H1 (cell line): ENCODE measurements around the gene TRAF4. TPM values are rescaled to one million over a fixed set of nuclear protein-coding genes. Genes with fewer than 3 reads are reported as not detected.

Experiments used
- CTCF ChIA-PET: fragments of 300-600 bp; sonication (Branson Sonifier 250); formaldehyde crosslinking; loops from one replicate; lab custom pipeline; 2021; ENCODE audit not compliant: partially characterized antibody; lab: Charles Lee
- POLR2A ChIA-PET: fragments of 300-600 bp; sonication (Branson Sonifier 250); formaldehyde crosslinking; loops from one replicate; lab custom pipeline; 2021; ENCODE audit warnings: inconsistent platforms; ENCODE audit not compliant: partially characterized antibody; lab: Charles Lee
- DNase-seq, 2 experiments: peaks; one replicate each; pipeline versions ENCODE4 v3.0.0 to v3.0.0-alpha.2; 2010 to 2022; ENCODE audit warnings: low spot score in 2 of 2, low read depth in 1 of 2, mixed read lengths in 1 of 2
- FAIRE-seq: peaks from 2 replicates; lab custom pipeline; 2011; peaks lifted over from hg19 to GRCh38; lab: Jason Lieb, UNC
- H2AFZ ChIP-seq: 2 replicates; pipeline ENCODE4 v1.8.1; 2012; ENCODE audit warnings: low read length, inconsistent platforms
- H2AK5ac ChIP-seq: 2 replicates; pipeline ENCODE4 v1.6.1; 2013; ENCODE audit warnings: low read depth, low read length
- H2BK120ac ChIP-seq: replicated peaks from 2 replicates; pipeline ENCODE3; 2013; ENCODE audit warnings: low read depth, low read length, inconsistent platforms
- H2BK12ac ChIP-seq: 2 replicates; pipeline ENCODE4 v1.6.1; 2013; ENCODE audit warnings: low read depth, low read length
- H2BK15ac ChIP-seq: 2 replicates; pipeline ENCODE4 v1.6.1; 2013; ENCODE audit warnings: low read length
- H2BK20ac ChIP-seq: 2 replicates; pipeline ENCODE4 v1.6.1; 2013; ENCODE audit warnings: low read length
- H2BK5ac ChIP-seq: 2 replicates; pipeline ENCODE4 v1.6.1; 2013; ENCODE audit warnings: low read depth, low read length
- H3K14ac ChIP-seq: 2 replicates; pipeline ENCODE4 v1.6.1; 2013; ENCODE audit warnings: inconsistent platforms; ENCODE audit not compliant: insufficient read length
- H3K18ac ChIP-seq: 2 replicates; pipeline ENCODE4 v1.6.1; 2013; ENCODE audit warnings: low read length; ENCODE audit errors: extremely low read depth
- H3K23ac ChIP-seq: 2 replicates; pipeline ENCODE4 v1.6.1; 2013; ENCODE audit warnings: inconsistent platforms; ENCODE audit not compliant: insufficient read length
- H3K23me2 ChIP-seq: 2 replicates; pipeline ENCODE4 v1.6.1; 2013; ENCODE audit warnings: low read depth, low read length
- H3K27ac ChIP-seq: 2 replicates; pipeline ENCODE4 v1.6.1; 2011; ENCODE audit warnings: low read depth, low read length, inconsistent platforms
- H3K27me3 ChIP-seq, 4 experiments: replicated peaks in 1 of 4; 1 replicate in 1 of 4; 2 replicates in 3 of 4; pipeline versions ENCODE4 v1.6.1 to v1.8.1; 2011 to 2013; ENCODE audit warnings: low read length in 3 of 4, mild to moderate bottlenecking in 3 of 4, inconsistent platforms in 2 of 4, mixed read lengths in 2 of 4, moderate library complexity in 1 of 4; ENCODE audit not compliant: control insufficient read depth in 3 of 4, insufficient read depth in 3 of 4; ENCODE audit errors: extremely low read depth in 1 of 4
- H3K36me3 ChIP-seq, 4 experiments: 2 replicates each; pipeline versions ENCODE4 v1.6.1 to v1.8.1; 2011 to 2013; ENCODE audit warnings: mild to moderate bottlenecking in 4 of 4, low read length in 3 of 4, moderate library complexity in 2 of 4, control low read depth in 1 of 4, inconsistent platforms in 1 of 4; ENCODE audit not compliant: insufficient read depth in 4 of 4, control insufficient read depth in 2 of 4
- H3K4ac ChIP-seq: replicated peaks from 2 replicates; pipeline ENCODE3; 2013; ENCODE audit warnings: low read length, low read depth, mixed read lengths, inconsistent platforms; ENCODE audit not compliant: insufficient read length
- H3K4me1 ChIP-seq, 4 experiments: replicated peaks in 1 of 4; 1 replicate in 1 of 4; 2 replicates in 3 of 4; pipeline versions ENCODE4 v1.6.1 to v1.8.1; 2011 to 2013; ENCODE audit warnings: low read length in 3 of 4, inconsistent platforms in 2 of 4, mixed read lengths in 1 of 4; ENCODE audit not compliant: insufficient read depth in 4 of 4, control insufficient read depth in 3 of 4
- H3K4me2 ChIP-seq, 2 experiments: 2 replicates each; pipeline versions ENCODE4 v1.6.1 to v1.8.1; 2011 to 2013; ENCODE audit warnings: low read depth in 2 of 2, low read length in 2 of 2, control low read depth in 1 of 2, inconsistent platforms in 1 of 2, mild to moderate bottlenecking in 1 of 2; ENCODE audit not compliant: insufficient read depth in 1 of 2
- H3K4me3 ChIP-seq, 4 experiments: fragments of 200-600, 300-600 bp in 1 of 4; sonication (generic), shearing (Covaris generic), sonication (Bioruptor Twin) in 1 of 4; 2 replicates each; pipeline versions ENCODE4 v1.5.1 to v1.8.1; 2011 to 2016; ENCODE audit warnings: low read length in 4 of 4, low read depth in 3 of 4, control low read depth in 2 of 4, inconsistent platforms in 2 of 4, mild to moderate bottlenecking in 2 of 4, mixed read lengths in 1 of 4, moderate library complexity in 1 of 4; ENCODE audit not compliant: insufficient read depth in 2 of 4; ENCODE audit errors: extremely low read depth in 1 of 4
- H3K56ac ChIP-seq: replicated peaks from 2 replicates; pipeline ENCODE3; 2013; ENCODE audit warnings: low read depth, mild to moderate bottlenecking, mixed read lengths, low read length, inconsistent platforms; ENCODE audit not compliant: insufficient read length
- H3K79me1 ChIP-seq: 2 replicates; pipeline ENCODE4 v1.6.1; 2013; ENCODE audit warnings: low read depth, low read length, control low read depth
- H3K79me2 ChIP-seq, 2 experiments: 2 replicates each; pipeline versions ENCODE4 v1.6.1 to v1.8.1; 2012 to 2013; ENCODE audit warnings: low read length in 2 of 2, mild to moderate bottlenecking in 2 of 2, inconsistent platforms in 1 of 2; ENCODE audit not compliant: insufficient read depth in 2 of 2, control insufficient read depth in 1 of 2
- H3K9ac ChIP-seq, 4 experiments: replicated peaks in 1 of 4; 1 replicate in 1 of 4; 2 replicates in 3 of 4; pipeline versions ENCODE4 v1.6.1 to v1.8.1; 2011 to 2013; ENCODE audit warnings: low read depth in 3 of 4, low read length in 3 of 4, control low read depth in 2 of 4, mild to moderate bottlenecking in 2 of 4, moderate library complexity in 2 of 4, inconsistent platforms in 1 of 4; ENCODE audit errors: extremely low read depth in 1 of 4
- H3K9me3 ChIP-seq, 2 experiments: 2 replicates each; pipeline versions ENCODE4 v1.6.1 to v1.8.1; 2012 to 2013; ENCODE audit warnings: mild to moderate bottlenecking in 2 of 2, moderate library complexity in 2 of 2, control low read depth in 1 of 2, inconsistent platforms in 1 of 2, low read depth in 1 of 2, low read length in 1 of 2, mixed read lengths in 1 of 2; ENCODE audit not compliant: insufficient read depth in 2 of 2
- H4K20me1 ChIP-seq, 2 experiments: replicated peaks in 1 of 2; 2 replicates each; pipeline versions ENCODE3 to v1.8.1; 2011 to 2013; ENCODE audit warnings: inconsistent platforms in 2 of 2, low read length in 2 of 2, mild to moderate bottlenecking in 1 of 2; ENCODE audit not compliant: insufficient read depth in 2 of 2, control insufficient read depth in 1 of 2
- H4K5ac ChIP-seq: 2 replicates; pipeline ENCODE4 v1.6.1; 2013; ENCODE audit warnings: low read length, low read depth, mixed read lengths, inconsistent platforms; ENCODE audit not compliant: insufficient read length
- H4K8ac ChIP-seq: 2 replicates; pipeline ENCODE4 v1.8.0; 2013; ENCODE audit warnings: mild to moderate bottlenecking, moderate library complexity, low read length, inconsistent platforms; ENCODE audit not compliant: insufficient read depth; ENCODE audit errors: extremely low read depth
- H4K91ac ChIP-seq: replicated peaks from 2 replicates; pipeline ENCODE3; 2013; ENCODE audit warnings: low read length, mixed read lengths, inconsistent platforms; ENCODE audit not compliant: insufficient read length
- ASH2L ChIP-seq: fragments of 200-600, 300-600 bp; sonication (generic); IDR thresholded peaks from one replicate; pipeline ENCODE4 v1.7.1; 2017; ENCODE audit warnings: low read length
- CHD2 ChIP-seq: IDR thresholded peaks from 2 replicates; pipeline ENCODE4 v1.6.1; 2012; ENCODE audit warnings: low read length, improper control_type of control experiment
- FOSL1 ChIP-seq: IDR thresholded peaks from 2 replicates; pipeline ENCODE4 v1.6.1; 2011; ENCODE audit warnings: mild to moderate bottlenecking, low read depth, low read length, moderate library complexity; ENCODE audit not compliant: insufficient read depth
- GTF2F1 ChIP-seq: IDR thresholded peaks from 2 replicates; pipeline ENCODE4 v1.6.1; 2012; ENCODE audit warnings: low read depth, low read length, improper control_type of control experiment, borderline replicate concordance
- KDM1A ChIP-seq: fragments of 200-600, 300-600 bp; sonication (generic); IDR thresholded peaks from 2 replicates; pipeline ENCODE4 v1.7.1; 2016; ENCODE audit warnings: mild to moderate bottlenecking, low read length, borderline replicate concordance
- NANOG ChIP-seq: IDR thresholded peaks from 2 replicates; pipeline ENCODE4 v1.6.1; 2011; ENCODE audit warnings: low read length, low read depth, mild to moderate bottlenecking, inconsistent platforms; ENCODE audit not compliant: insufficient read depth, poor library complexity, severe bottlenecking
- NRF1 ChIP-seq: IDR thresholded peaks from 2 replicates; pipeline ENCODE4 v1.6.1; 2011; ENCODE audit warnings: mild to moderate bottlenecking, low read depth, low read length, improper control_type of control experiment
- POLR2AphosphoS5 ChIP-seq: IDR thresholded peaks from 2 replicates; pipeline ENCODE4 v1.6.1; 2011; ENCODE audit warnings: low read depth, low read length
- RXRA ChIP-seq: IDR thresholded peaks from 2 replicates; pipeline ENCODE4 v1.6.1; 2011; ENCODE audit warnings: low read depth, mild to moderate bottlenecking, low read length, moderate library complexity; ENCODE audit not compliant: insufficient read depth
- SIRT6 ChIP-seq: IDR thresholded peaks from one replicate; pipeline ENCODE4 v1.7.1; 2012; ENCODE audit warnings: low read length, inconsistent platforms
- TEAD4 ChIP-seq: IDR thresholded peaks from 2 replicates; pipeline ENCODE4 v1.6.1; 2012; ENCODE audit warnings: low read depth, low read length, inconsistent platforms, mixed read lengths
- WGBS, 2 experiments: shearing (Covaris generic) in 1 of 2; methylation state at CpG; one replicate each; pipeline versions ENCODE4 v1.1.6 to v1.1.7; 2013 to 2015; ENCODE audit warnings: low lambda C conversion rate in 2 of 2, mixed read lengths in 2 of 2, inconsistent platforms in 1 of 2, low coverage in 1 of 2, missing lambda C conversion rate in 1 of 2; ENCODE audit not compliant: insufficient replicate concordance in 2 of 2, insufficient coverage in 1 of 2, insufficient read length in 1 of 2; ENCODE audit errors: extremely low coverage in 1 of 2, missing lambda C conversion rate in 1 of 2; 5-methylcytosine and 5-hydroxymethylcytosine counted together
- polyA plus RNA-seq, 7 experiments: library from polyadenylated mRNA; depleted of rRNA in 3 of 7; stranded (reverse) in 5 of 7; unstranded in 2 of 7; fragments of >200 nt in 5 of 7; fragments of 200-250 nt in 2 of 7; gene quantifications; 1 replicate in 5 of 7; 2 replicates in 1 of 7; 4 replicates in 1 of 7; pipeline versions ENCODE4 v1.2.1 to v1.2.3, GENCODE V29; 2011 to 2013; ENCODE audit warnings: missing spikeins in 2 of 7, mixed read lengths in 2 of 7
- total RNA-seq: library from RNA; stranded (reverse); fragmentation: NEBNext Ultra II Directional; extraction: Animal tissue kit (Norgen Biotek cat#: 25700); gene quantifications from 2 replicates; pipeline ENCODE4 v1.2.1, GENCODE V29; 2021

TRAF4 gene
- total and polyA plus RNA-seq, 2 of the 8 experiments (the other 6 are each of a cell fraction or from before 2014, with no cell fraction given) = 167 to 170 TPM

- no peak overlapping the region for H2BK12ac ChIP-seq
- TF ChIP-seq CHD2 = no peak
- no peak for TF ChIP-seq RXRA
- TF ChIP-seq NANOG = no peak
- no peak for TF ChIP-seq POLR2AphosphoS5
- no peak for TF ChIP-seq SIRT6
- no peak for TF ChIP-seq GTF2F1
- TF ChIP-seq FOSL1 = no peak
- no peak for TF ChIP-seq TEAD4
- no peak for TF ChIP-seq ASH2L
- no peak for TF ChIP-seq KDM1A
- no peak for TF ChIP-seq NRF1
- no peak overlapping the region for H2AFZ ChIP-seq
- no peak for DNase-seq
- no peak overlapping the region for H3K4me2 ChIP-seq
- H3K23me2 ChIP-seq = peaks cover 4% of the 10 kb centered on the region; the same call in 1 of the 2 replicates
- no peak overlapping the region for H3K18ac ChIP-seq
- H3K56ac ChIP-seq = no peak overlapping the region
- H4K8ac ChIP-seq = peak overlapping the region; percentile 21; the same call in 1 of the 2 replicates
- no peak overlapping the region for H4K91ac ChIP-seq
- H3K4me3 ChIP-seq = no peak overlapping the region
- no peak for FAIRE-seq
- H3K9ac ChIP-seq = peak overlapping the region in 1 of 4 experiments; percentile 69; a peak in 1 of 7 replicates
- H2BK20ac ChIP-seq = no peak overlapping the region
- H3K27me3 ChIP-seq = no peaks in the 10 kb centered on the region
- H2AK5ac ChIP-seq = no peak overlapping the region
- no peak overlapping the region for H2BK15ac ChIP-seq
- H3K4ac ChIP-seq = no peak overlapping the region
- peaks cover 0 to 68% of the 10 kb centered on the region in 2 experiments; a peak in 2 of 4 replicates for H3K79me2 ChIP-seq
- no peak overlapping the region for H3K14ac ChIP-seq
- H2BK5ac ChIP-seq = no peak overlapping the region
- no peaks in the 10 kb centered on the region for H3K36me3 ChIP-seq
- H3K9me3 ChIP-seq = no peaks in the 10 kb centered on the region
- WGBS, 2 experiments = 92% methylated on average over 3 of the region's 3 CpGs; no CpG with 5 or more reads in 1 of the 2 experiments
- peaks cover 0 to 3% of the 10 kb centered on the region in 2 experiments for H4K20me1 ChIP-seq
- H3K79me1 ChIP-seq = peaks cover 2% of the 10 kb centered on the region; the same call in 1 of the 2 replicates
- POLR2A ChIA-PET = interaction anchor here (0.6 to 3.3 kb wide), 13 partner anchors 9 to 305 kb away, joined by 3 to 13 read pairs (median 3); no protein-coding TSS in a partner anchor
- peaks cover 0 to 3% (median 0%) of the 10 kb centered on the region in 4 experiments; a peak in 1 of 7 replicates for H3K4me1 ChIP-seq
- CTCF ChIA-PET = interaction anchor here (0.6 to 4.6 kb wide), 14 partner anchors 10 to 139 kb away, joined by 3 to 76 read pairs (median 3); no protein-coding TSS in a partner anchor
- no peak overlapping the region for H3K23ac ChIP-seq
- no peak overlapping the region for H3K27ac ChIP-seq
- H2BK120ac ChIP-seq = no peak overlapping the region
- no peak overlapping the region for H4K5ac ChIP-seq
Measured at GRCh38 chr17:28774206-28774605, 30.4 kb downstream of the TRAF4 start.
